ENCODE results near the gene CYB561D1. TPM values are rescaled to one million over a fixed set of nuclear protein-coding genes. Genes with fewer than 3 reads are reported as not detected.
A peak's percentile ranks its signal among the peaks of the same experiment; 100 is the strongest.

Gene CYB561D1
- total RNA-seq, 1 donor: 10.5 TPM

DNA sequence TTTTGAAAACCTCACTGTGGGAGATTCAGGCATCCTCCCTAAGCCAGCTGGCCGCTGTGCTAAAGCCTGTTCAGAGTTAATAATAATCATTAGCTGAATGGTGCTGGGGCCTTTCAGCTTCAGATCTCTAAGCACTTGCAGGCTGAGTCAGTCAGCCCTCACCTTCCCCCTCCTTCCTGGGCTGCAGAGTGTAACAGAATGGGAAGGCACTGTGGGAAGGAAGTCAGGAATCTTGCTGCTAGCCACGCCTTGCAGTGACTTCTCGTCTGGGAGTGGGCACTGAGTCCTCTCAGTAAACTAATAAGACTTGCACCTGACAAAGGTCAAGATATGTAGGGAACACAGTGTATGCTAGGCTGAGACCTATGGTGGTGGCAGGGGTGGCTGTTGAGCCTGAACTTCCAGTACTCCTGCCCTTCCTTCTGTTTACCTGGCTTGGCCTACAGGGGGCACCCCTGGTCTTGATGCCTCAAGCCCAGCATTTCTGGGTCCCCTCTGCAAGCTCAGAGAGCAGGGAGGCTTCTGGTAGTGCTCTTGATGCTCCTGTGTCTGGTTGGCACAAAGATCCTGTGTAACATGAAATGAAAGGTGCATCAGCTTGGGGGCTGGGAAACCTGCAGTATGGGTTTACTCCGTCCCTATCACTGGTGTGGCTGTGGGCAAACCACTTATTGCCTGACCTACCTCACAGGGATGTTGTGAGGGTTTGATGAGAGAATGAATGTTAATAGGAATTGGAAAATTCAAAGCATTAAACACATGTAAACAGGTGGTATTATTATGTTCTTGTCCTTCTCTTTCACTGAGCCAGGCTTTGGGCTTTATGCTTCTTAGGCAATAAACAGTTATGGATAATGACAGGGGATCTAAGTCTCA lies 6.0 kb downstream of the CYB561D1 start:
- H3K9me3 ChIP-seq (ENCODE audit: low read depth, low read length): no peaks in the 10 kb centered on the region
- H3K4me2 ChIP-seq (ENCODE audit: insufficient read depth, low read length): no peak overlapping the region
- no peaks in the 10 kb centered on the region for H3K4me1 ChIP-seq (ENCODE audit: insufficient read depth, low read length)
- peaks cover 35% of the 10 kb centered on the region for H3K36me3 ChIP-seq (ENCODE audit: insufficient read depth, low read length)
- H4K20me1 ChIP-seq (ENCODE audit: insufficient read depth, low read length): peaks cover 26% of the 10 kb centered on the region
- no peak overlapping the region for H2AFZ ChIP-seq (ENCODE audit: low read length)
- no peak overlapping the region for H3K4me3 ChIP-seq (ENCODE audit: insufficient read depth, low read length)
- DNase-seq (ENCODE audit: insufficient read length, low spot score, missing footprints): peak; percentile 76
- TF ChIP-seq, protein P1, sequence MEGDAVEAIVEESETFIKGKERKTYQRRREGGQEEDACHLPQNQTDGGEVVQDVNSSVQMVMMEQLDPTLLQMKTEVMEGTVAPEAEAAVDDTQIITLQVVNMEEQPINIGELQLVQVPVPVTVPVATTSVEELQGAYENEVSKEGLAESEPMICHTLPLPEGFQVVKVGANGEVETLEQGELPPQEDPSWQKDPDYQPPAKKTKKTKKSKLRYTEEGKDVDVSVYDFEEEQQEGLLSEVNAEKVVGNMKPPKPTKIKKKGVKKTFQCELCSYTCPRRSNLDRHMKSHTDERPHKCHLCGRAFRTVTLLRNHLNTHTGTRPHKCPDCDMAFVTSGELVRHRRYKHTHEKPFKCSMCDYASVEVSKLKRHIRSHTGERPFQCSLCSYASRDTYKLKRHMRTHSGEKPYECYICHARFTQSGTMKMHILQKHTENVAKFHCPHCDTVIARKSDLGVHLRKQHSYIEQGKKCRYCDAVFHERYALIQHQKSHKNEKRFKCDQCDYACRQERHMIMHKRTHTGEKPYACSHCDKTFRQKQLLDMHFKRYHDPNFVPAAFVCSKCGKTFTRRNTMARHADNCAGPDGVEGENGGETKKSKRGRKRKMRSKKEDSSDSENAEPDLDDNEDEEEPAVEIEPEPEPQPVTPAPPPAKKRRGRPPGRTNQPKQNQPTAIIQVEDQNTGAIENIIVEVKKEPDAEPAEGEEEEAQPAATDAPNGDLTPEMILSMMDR (IDR thresholded peaks at IDR 0.05; ENCODE audit: extremely low read depth, low read depth, low read length): peak; percentile 46
- no peak overlapping the region for H3K27ac ChIP-seq (ENCODE audit: low read depth, low read length)
- H3K27me3 ChIP-seq (ENCODE audit: insufficient read depth, low read length): no peaks in the 10 kb centered on the region
- H3K79me2 ChIP-seq (ENCODE audit: insufficient read depth, low read length): peaks cover 34% of the 10 kb centered on the region

DNA sequence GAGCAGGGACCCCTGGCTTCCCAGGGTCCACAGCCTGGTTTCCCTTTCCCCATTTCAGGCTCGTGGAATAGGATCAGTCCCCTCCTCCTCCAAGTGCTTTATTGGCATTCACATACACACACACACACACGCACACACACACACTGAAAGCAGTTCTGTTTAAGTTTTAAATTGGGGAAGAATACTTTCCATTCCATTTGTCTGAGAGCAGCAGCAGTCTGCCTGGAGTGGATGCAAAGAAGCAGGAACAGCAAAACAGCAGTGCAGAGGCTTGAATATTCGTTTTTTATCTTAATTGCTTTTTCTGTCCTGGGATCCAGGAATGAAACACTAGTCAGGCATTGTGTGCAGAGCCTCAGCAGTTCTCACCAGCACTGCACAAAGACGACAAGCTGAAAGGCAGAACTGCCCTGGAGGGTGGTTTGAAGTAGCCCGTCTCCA lies 7.1 kb downstream of the CYB561D1 start:
- no peak overlapping the region for H2AFZ ChIP-seq (ENCODE audit: low read length)
- TF ChIP-seq, protein P1 (IDR thresholded peaks at IDR 0.05; ENCODE audit: extremely low read depth, low read depth, low read length): no peak
- peak; percentile 62 for DNase-seq (ENCODE audit: insufficient read length, low spot score, missing footprints)
- no peaks in the 10 kb centered on the region for H3K9me3 ChIP-seq (ENCODE audit: low read depth, low read length)
- H3K36me3 ChIP-seq (ENCODE audit: insufficient read depth, low read length): peaks cover 34% of the 10 kb centered on the region
- H3K27ac ChIP-seq (ENCODE audit: low read depth, low read length): no peak overlapping the region
- H3K4me1 ChIP-seq (ENCODE audit: insufficient read depth, low read length): no peaks in the 10 kb centered on the region
- H3K4me3 ChIP-seq (ENCODE audit: insufficient read depth, low read length): no peak overlapping the region
- H4K20me1 ChIP-seq (ENCODE audit: insufficient read depth, low read length): peaks cover 21% of the 10 kb centered on the region
- no peaks in the 10 kb centered on the region for H3K27me3 ChIP-seq (ENCODE audit: insufficient read depth, low read length)
- no peak overlapping the region for H3K4me2 ChIP-seq (ENCODE audit: insufficient read depth, low read length)
- H3K79me2 ChIP-seq (ENCODE audit: insufficient read depth, low read length): peaks cover 24% of the 10 kb centered on the region

DNA sequence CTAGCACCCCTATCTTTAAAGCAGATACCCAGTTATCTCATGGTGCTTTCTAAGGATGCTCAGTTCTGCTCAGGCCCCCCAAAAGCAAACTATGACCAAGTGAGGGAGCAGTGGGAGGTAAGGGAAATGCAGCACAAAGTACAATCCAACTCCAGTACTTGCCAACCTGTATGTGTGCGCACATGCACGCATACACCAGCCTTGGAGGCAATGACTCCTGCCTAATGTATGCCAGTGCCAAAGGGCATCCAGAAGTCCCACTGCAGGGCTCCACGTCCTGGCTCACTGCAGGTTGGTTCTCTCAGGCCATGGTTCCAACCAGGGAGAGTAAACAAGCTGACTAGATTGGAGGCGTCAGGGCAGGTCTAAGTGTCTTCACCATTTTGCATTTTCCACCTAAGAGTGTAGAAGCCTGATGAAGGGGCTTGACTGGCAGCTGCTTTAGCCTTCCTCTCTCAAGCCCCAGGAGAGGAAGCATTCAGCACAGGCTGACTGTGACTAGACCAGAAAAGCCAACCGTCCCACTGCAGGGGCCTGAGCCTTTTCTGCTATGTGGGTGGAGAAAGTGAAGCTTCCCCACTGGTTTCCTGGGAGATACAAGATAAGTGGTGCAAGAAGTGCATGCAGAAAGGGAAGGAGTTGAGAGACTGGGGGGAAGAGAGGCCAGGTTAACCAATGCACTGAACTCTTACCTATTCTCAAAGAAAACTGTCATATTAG lies 7.9 kb downstream of the CYB561D1 start:
- H3K4me3 ChIP-seq (ENCODE audit: insufficient read depth, low read length): no peak overlapping the region
- TF ChIP-seq, protein P1 (IDR thresholded peaks at IDR 0.05; ENCODE audit: extremely low read depth, low read depth, low read length): no peak
- H2AFZ ChIP-seq (ENCODE audit: low read length): no peak overlapping the region
- H3K4me2 ChIP-seq (ENCODE audit: insufficient read depth, low read length): no peak overlapping the region
- no peaks in the 10 kb centered on the region for H3K9me3 ChIP-seq (ENCODE audit: low read depth, low read length)
- DNase-seq (ENCODE audit: insufficient read length, low spot score, missing footprints): peak; percentile 23
- no peaks in the 10 kb centered on the region for H3K27me3 ChIP-seq (ENCODE audit: insufficient read depth, low read length)
- H3K27ac ChIP-seq (ENCODE audit: low read depth, low read length): no peak overlapping the region
- peaks cover 26% of the 10 kb centered on the region for H3K36me3 ChIP-seq (ENCODE audit: insufficient read depth, low read length)
- H3K4me1 ChIP-seq (ENCODE audit: insufficient read depth, low read length): no peaks in the 10 kb centered on the region
- peaks cover 19% of the 10 kb centered on the region for H4K20me1 ChIP-seq (ENCODE audit: insufficient read depth, low read length)
- peaks cover 15% of the 10 kb centered on the region for H3K79me2 ChIP-seq (ENCODE audit: insufficient read depth, low read length)

DNA sequence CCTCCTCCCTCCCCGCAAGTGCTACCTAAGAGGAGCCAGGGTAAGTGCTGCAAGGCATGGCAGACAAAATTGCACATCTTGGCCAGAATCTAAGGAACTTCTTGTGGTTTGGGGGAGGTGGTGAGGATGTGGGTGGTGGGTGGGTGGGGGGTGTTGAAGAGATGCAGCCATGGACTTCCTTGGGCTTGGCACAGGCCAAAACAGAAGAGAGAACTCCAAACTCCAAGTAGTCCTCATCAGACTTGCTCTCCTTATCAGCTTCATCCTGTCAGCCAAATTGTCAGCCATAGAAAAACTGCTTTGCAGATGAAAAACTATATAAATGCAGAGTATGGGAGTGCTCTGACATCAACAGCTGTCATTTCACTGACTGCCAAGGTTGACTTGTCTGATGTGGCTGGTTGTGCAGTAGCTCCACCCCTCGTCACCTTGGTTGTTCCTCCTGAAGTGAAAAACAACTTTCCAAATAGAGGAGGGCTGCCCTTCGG lies 8.5 kb downstream of the CYB561D1 start:
- Histone ChIP-seq H3K36me3 (ENCODE audit: insufficient read depth, low read length) (peaks cover 20% of the 10 kb centered on the region), H3K27me3 (ENCODE audit: insufficient read depth, low read length) (no peaks in the 10 kb centered on the region), H3K4me2 (ENCODE audit: insufficient read depth, low read length) (no peak overlapping the region), H3K4me3 (ENCODE audit: insufficient read depth, low read length) (no peak overlapping the region), H3K79me2 (ENCODE audit: insufficient read depth, low read length) (peaks cover 11% of the 10 kb centered on the region), H3K27ac (ENCODE audit: low read depth, low read length) (no peak overlapping the region), H4K20me1 (ENCODE audit: insufficient read depth, low read length) (peaks cover 13% of the 10 kb centered on the region), H3K9me3 (ENCODE audit: low read depth, low read length) (no peaks in the 10 kb centered on the region), H3K4me1 (ENCODE audit: insufficient read depth, low read length) (no peaks in the 10 kb centered on the region), H2AFZ (ENCODE audit: low read length) (no peak overlapping the region)
- DNase-seq (ENCODE audit: insufficient read length, low spot score, missing footprints): peak; percentile 51
- TF ChIP-seq, protein P1 (IDR thresholded peaks at IDR 0.05; ENCODE audit: extremely low read depth, low read depth, low read length): no peak

Data from osteoblast (primary cell).